ENCODE data around the gene GPX7.
"Not testable (repeated sequence)": the region's sequence is repeated elsewhere in the genome, so short reads cannot be mapped to it uniquely, and the experiment has no call there.

Gene GPX7

GRCh38 chr1:52559875-52560274 is 42.3 kb upstream of the GPX7 start:
- no peaks in the 10 kb centered on the region for H3K36me3 ChIP-seq (ENCODE audit: insufficient read depth, low read length)
- no peak overlapping the region for H3K4me3 ChIP-seq
- no peak overlapping the region for H3K9ac ChIP-seq (ENCODE audit: insufficient read length)
- no peak overlapping the region for H3K27ac ChIP-seq
- DNase-seq (ENCODE audit: low read depth, low spot score): no peak
- H3K9me3 ChIP-seq (ENCODE audit: low read depth, low read length): no peaks in the 10 kb centered on the region
- TF ChIP-seq EZH2 (IDR thresholded peaks at IDR 0.05) (no peak), POLR2AphosphoS5 (IDR thresholded peaks at IDR 0.05; ENCODE audit: borderline replicate concordance, low read depth, low read length) (no peak), FOXP2 (optimal IDR thresholded peaks at IDR 0.05; ENCODE audit: control extremely low read depth, extremely low read length, insufficient read depth) (no peak)

- H3K9me3 ChIP-seq (ENCODE audit: low read depth, low read length): no peaks in the 10 kb centered on the region
- TF ChIP-seq EZH2 (IDR thresholded peaks at IDR 0.05) (no peak), FOXP2 (optimal IDR thresholded peaks at IDR 0.05; ENCODE audit: control extremely low read depth, extremely low read length, insufficient read depth) (no peak), POLR2AphosphoS5 (IDR thresholded peaks at IDR 0.05; ENCODE audit: borderline replicate concordance, low read depth, low read length) (no peak)
- no peak overlapping the region for H3K27ac ChIP-seq
- no peaks in the 10 kb centered on the region for H3K36me3 ChIP-seq (ENCODE audit: insufficient read depth, low read length)
- H3K9ac ChIP-seq (ENCODE audit: insufficient read length): no peak overlapping the region
- no peak for DNase-seq (ENCODE audit: low read depth, low spot score)
- H3K4me3 ChIP-seq: no peak overlapping the region
These were observed 39.4 kb upstream of the GPX7 start for GRCh38 chr1:52562766-52563165.

- TF ChIP-seq FOXP2 (optimal IDR thresholded peaks at IDR 0.05; ENCODE audit: control extremely low read depth, extremely low read length, insufficient read depth): no peak
- TF ChIP-seq EZH2 (IDR thresholded peaks at IDR 0.05): no peak
- Histone ChIP-seq H3K4me3 (no peak overlapping the region), H3K27ac (no peak overlapping the region), H3K9me3 (ENCODE audit: low read depth, low read length) (no peaks in the 10 kb centered on the region), H3K36me3 (ENCODE audit: insufficient read depth, low read length) (no peaks in the 10 kb centered on the region), H3K9ac (ENCODE audit: insufficient read length) (no peak overlapping the region)
- DNase-seq (ENCODE audit: low read depth, low spot score): no peak
These were observed 34.2 kb upstream of the GPX7 start for GRCh38 chr1:52567943-52568342.

GRCh38 chr1:52569449-52570210 is 32.5 kb upstream of the GPX7 start:
- H3K9ac ChIP-seq (ENCODE audit: insufficient read length): no peak overlapping the region
- H3K36me3 ChIP-seq (ENCODE audit: insufficient read depth, low read length): no peaks in the 10 kb centered on the region
- TF ChIP-seq POLR2AphosphoS5 (IDR thresholded peaks at IDR 0.05; ENCODE audit: borderline replicate concordance, low read depth, low read length) (no peak), EZH2 (IDR thresholded peaks at IDR 0.05) (no peak), FOXP2 (optimal IDR thresholded peaks at IDR 0.05; ENCODE audit: control extremely low read depth, extremely low read length, insufficient read depth) (no peak)
- DNase-seq (ENCODE audit: low read depth, low spot score): no peak
- H3K27ac ChIP-seq: no peak overlapping the region
- no peaks in the 10 kb centered on the region for H3K9me3 ChIP-seq (ENCODE audit: low read depth, low read length)
- no peak overlapping the region for H3K4me3 ChIP-seq

GRCh38 chr1:52571783-52572182 is 30.4 kb upstream of the GPX7 start:
- Histone ChIP-seq H3K36me3 (ENCODE audit: insufficient read depth, low read length) (no peaks in the 10 kb centered on the region), H3K27ac (no peak overlapping the region), H3K9ac (ENCODE audit: insufficient read length) (no peak overlapping the region), H3K4me3 (no peak overlapping the region), H3K9me3 (ENCODE audit: low read depth, low read length) (no peaks in the 10 kb centered on the region)
- no peak for TF ChIP-seq EZH2 (IDR thresholded peaks at IDR 0.05)
- no peak for TF ChIP-seq POLR2AphosphoS5 (IDR thresholded peaks at IDR 0.05; ENCODE audit: borderline replicate concordance, low read depth, low read length)
- no peak for TF ChIP-seq FOXP2 (optimal IDR thresholded peaks at IDR 0.05; ENCODE audit: control extremely low read depth, extremely low read length, insufficient read depth)
- DNase-seq (ENCODE audit: low read depth, low spot score): no peak

- TF ChIP-seq EZH2 (IDR thresholded peaks at IDR 0.05) (no peak), POLR2AphosphoS5 (IDR thresholded peaks at IDR 0.05; ENCODE audit: borderline replicate concordance, low read depth, low read length) (no peak), FOXP2 (optimal IDR thresholded peaks at IDR 0.05; ENCODE audit: control extremely low read depth, extremely low read length, insufficient read depth) (no peak)
- no peak overlapping the region for H3K4me3 ChIP-seq
- H3K9me3 ChIP-seq (ENCODE audit: low read depth, low read length): no peaks in the 10 kb centered on the region
These were observed 29.8 kb upstream of the GPX7 start for GRCh38 chr1:52572387-52572786.

GRCh38 chr1:52574594-52574993 is 27.6 kb upstream of the GPX7 start:
- no peak for TF ChIP-seq EZH2 (IDR thresholded peaks at IDR 0.05)
- no peak for TF ChIP-seq POLR2AphosphoS5 (IDR thresholded peaks at IDR 0.05; ENCODE audit: borderline replicate concordance, low read depth, low read length)
- TF ChIP-seq FOXP2 (optimal IDR thresholded peaks at IDR 0.05; ENCODE audit: control extremely low read depth, extremely low read length, insufficient read depth): no peak
- no peak overlapping the region for H3K27ac ChIP-seq
- H3K9ac ChIP-seq (ENCODE audit: insufficient read length): no peak overlapping the region
- no peaks in the 10 kb centered on the region for H3K9me3 ChIP-seq (ENCODE audit: low read depth, low read length)
- no peak overlapping the region for H3K4me3 ChIP-seq
- no peaks in the 10 kb centered on the region for H3K36me3 ChIP-seq (ENCODE audit: insufficient read depth, low read length)
- DNase-seq (ENCODE audit: low read depth, low spot score): no peak

More at GRCh38 chr1:52572387-52572786, 29.8 kb upstream of the GPX7 start:
- H3K9ac ChIP-seq (ENCODE audit: insufficient read length): no peak overlapping the region
- DNase-seq (ENCODE audit: low read depth, low spot score): no peak
- no peak overlapping the region for H3K27ac ChIP-seq
- H3K36me3 ChIP-seq (ENCODE audit: insufficient read depth, low read length): no peaks in the 10 kb centered on the region

- Histone ChIP-seq H3K4me3 (no peak overlapping the region), H3K27ac (no peak overlapping the region), H3K9me3 (ENCODE audit: low read depth, low read length) (no peaks in the 10 kb centered on the region), H3K9ac (ENCODE audit: insufficient read length) (no peak overlapping the region), H3K36me3 (ENCODE audit: insufficient read depth, low read length) (no peaks in the 10 kb centered on the region)
- DNase-seq (ENCODE audit: low read depth, low spot score): no peak
- no peak for TF ChIP-seq FOXP2 (optimal IDR thresholded peaks at IDR 0.05; ENCODE audit: control extremely low read depth, extremely low read length, insufficient read depth)
- TF ChIP-seq POLR2AphosphoS5 (IDR thresholded peaks at IDR 0.05; ENCODE audit: borderline replicate concordance, low read depth, low read length): no peak
- TF ChIP-seq EZH2 (IDR thresholded peaks at IDR 0.05): no peak
These were observed 26.1 kb upstream of the GPX7 start for GRCh38 chr1:52576074-52576473.

GRCh38 chr1:52578066-52578465 is 24.1 kb upstream of the GPX7 start:
- not testable (repeated sequence) for H3K27ac ChIP-seq; H3K9me3 ChIP-seq (ENCODE audit: low read depth, low read length); DNase-seq (ENCODE audit: low read depth, low spot score); H3K36me3 ChIP-seq (ENCODE audit: insufficient read depth, low read length); H3K4me3 ChIP-seq; H3K9ac ChIP-seq (ENCODE audit: insufficient read length)
